Measurements from ENCODE around the gene ZBTB7A. TPM values are rescaled to one million over a fixed set of nuclear protein-coding genes. Genes with fewer than 3 reads are reported as not detected.

ZBTB7A gene
- total RNA-seq, 2 experiments from 2014 or later = 46.6 TPM

GRCh38 chr19:4029247-4029614 is 37.5 kb downstream of the ZBTB7A start:
- no peaks in the 10 kb centered on the region for H3K4me1 Mint-ChIP-seq (ENCODE audit: low read depth)
- no peak for DNase-seq
- POLR2A ChIA-PET = no interaction called here
- H3K9me3 Mint-ChIP-seq = no peaks in the 10 kb centered on the region
- H3K4me3 Mint-ChIP-seq = no peak overlapping the region
- no peak for TF ChIP-seq CTCF (IDR thresholded peaks at IDR 0.05)
- no peak overlapping the region for H3K27ac Mint-ChIP-seq
- CTCF ChIA-PET = no interaction called here
- no peaks in the 10 kb centered on the region for H3K27me3 Mint-ChIP-seq
- H3K36me3 Mint-ChIP-seq (ENCODE audit: low read depth) = peaks cover 5% of the 10 kb centered on the region
- ATAC-seq = no peak
- intact Hi-C loops (cut with micrococcal nuclease) = no loop called here

DNA sequence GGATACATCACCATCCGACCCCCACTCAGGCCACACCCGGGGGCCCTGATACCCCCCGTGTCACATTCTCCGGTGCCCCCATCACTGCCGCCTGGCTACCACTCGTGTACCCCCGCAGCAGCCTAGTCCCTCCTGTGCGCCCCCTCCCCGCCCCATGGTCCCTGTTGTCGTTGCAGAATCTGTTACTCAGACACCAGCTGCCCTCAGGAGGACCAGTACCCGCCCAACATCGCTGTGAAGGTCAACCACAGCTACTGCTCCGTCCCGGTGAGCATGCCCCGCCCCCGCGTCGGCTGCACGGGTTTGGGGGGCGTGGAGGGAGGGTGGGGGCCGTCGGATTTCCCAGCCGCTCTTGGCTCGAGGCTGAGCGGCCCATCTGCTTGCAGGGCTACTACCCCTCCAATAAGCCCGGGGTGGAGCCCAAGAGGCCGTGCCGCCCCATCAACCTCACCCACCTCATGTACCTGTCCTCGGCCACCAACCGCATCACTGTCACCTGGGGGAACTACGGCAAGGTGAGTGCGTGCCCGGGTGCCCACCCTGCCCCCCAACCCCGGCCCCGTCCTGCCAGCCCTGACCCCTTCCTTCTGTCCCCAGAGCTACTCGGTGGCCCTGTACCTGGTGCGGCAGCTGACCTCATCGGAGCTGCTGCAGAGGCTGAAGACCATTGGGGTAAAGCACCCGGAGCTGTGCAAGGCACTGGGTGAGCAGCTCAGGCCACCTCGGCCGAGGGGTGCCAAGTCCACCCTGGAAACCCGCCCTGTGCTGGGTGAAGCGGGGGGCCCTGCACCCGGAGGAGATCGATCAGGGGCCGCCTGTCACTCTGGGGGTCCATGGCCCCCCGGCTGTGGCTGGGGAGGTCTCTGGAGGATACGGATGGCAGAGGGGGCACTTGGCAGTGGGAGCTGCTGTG is 38.1 kb downstream of the ZBTB7A start:
- Mint-ChIP-seq H3K27me3 (no peaks in the 10 kb centered on the region), H3K27ac (no peak overlapping the region), H3K36me3 (ENCODE audit: low read depth) (peaks cover 5% of the 10 kb centered on the region), H3K4me1 (ENCODE audit: low read depth) (no peaks in the 10 kb centered on the region), H3K9me3 (no peaks in the 10 kb centered on the region), H3K4me3 (no peak overlapping the region)
- POLR2A ChIA-PET = interaction anchor here (0.6 kb wide), 1 partner anchor 81 kb away, joined by 3 read pairs; no protein-coding TSS in a partner anchor
- ATAC-seq = no peak
- no peak for TF ChIP-seq CTCF (IDR thresholded peaks at IDR 0.05)
- CTCF ChIA-PET = interaction anchor here (0.9 kb wide), 1 partner anchor 71 kb away, joined by 3 read pairs; no protein-coding TSS in a partner anchor
- intact Hi-C loops (cut with micrococcal nuclease) = no loop called here
- no peak for DNase-seq

DNA sequence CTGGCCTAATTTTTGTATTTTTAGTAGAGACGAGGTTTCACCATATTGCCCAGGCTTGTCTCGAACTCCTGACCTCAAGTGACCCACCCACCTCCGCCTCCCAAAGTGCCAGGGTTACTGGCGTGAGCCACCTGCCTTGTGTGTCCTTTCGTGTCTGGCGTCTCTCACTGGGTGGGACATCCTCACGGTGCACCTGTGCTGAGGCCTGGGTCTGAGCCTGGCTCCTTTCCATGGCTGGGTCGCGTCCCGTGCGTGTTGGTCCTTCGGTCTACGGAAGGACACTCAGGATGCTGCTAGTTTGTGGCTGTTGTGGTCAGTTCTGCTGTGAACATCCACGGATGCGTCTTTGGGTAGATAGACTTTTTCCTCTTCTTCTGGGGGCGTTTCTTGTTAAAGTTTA is 39.6 kb downstream of the ZBTB7A start:
- ATAC-seq (no peak), DNase-seq (no peak)
- H3K4me3 Mint-ChIP-seq = no peak overlapping the region
- ChIA-PET POLR2A (no interaction called here), CTCF (no interaction called here)
- no peak overlapping the region for H3K27ac Mint-ChIP-seq
- no peak for TF ChIP-seq CTCF (IDR thresholded peaks at IDR 0.05)
- H3K9me3 Mint-ChIP-seq = no peaks in the 10 kb centered on the region
- no peaks in the 10 kb centered on the region for H3K4me1 Mint-ChIP-seq (ENCODE audit: low read depth)
- peaks cover 5% of the 10 kb centered on the region for H3K36me3 Mint-ChIP-seq (ENCODE audit: low read depth)
- intact Hi-C loops (cut with micrococcal nuclease) = no loop called here
- H3K27me3 Mint-ChIP-seq = no peaks in the 10 kb centered on the region

DNA sequence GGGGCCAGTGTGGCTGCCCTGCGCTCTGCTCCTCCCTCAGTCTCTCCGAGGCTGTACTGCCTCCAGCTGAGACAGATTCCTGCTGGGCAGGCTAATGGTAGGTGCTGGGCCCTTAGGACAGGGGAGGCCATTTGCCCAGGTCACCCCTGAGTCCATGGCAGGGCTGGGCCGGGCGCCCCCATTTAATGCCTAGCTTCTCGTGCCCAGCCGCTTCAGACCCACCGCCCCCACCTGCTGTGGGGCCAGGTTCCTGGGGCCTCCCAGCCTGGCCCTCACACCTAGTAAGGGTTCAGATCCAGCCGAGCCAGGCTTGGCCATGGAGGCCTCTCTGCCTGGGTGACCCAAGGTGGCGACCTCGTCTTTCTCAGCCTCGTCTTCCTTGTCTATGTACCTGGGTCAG is 41.4 kb downstream of the ZBTB7A start:
- Mint-ChIP-seq H3K36me3 (ENCODE audit: low read depth) (peaks cover 11% of the 10 kb centered on the region), H3K4me3 (no peak overlapping the region), H3K4me1 (ENCODE audit: low read depth) (no peaks in the 10 kb centered on the region), H3K9me3 (no peaks in the 10 kb centered on the region), H3K27me3 (no peaks in the 10 kb centered on the region), H3K27ac (no peak overlapping the region)
- DNase-seq (no peak), ATAC-seq (no peak)
- CTCF ChIA-PET = no interaction called here
- intact Hi-C loops (cut with micrococcal nuclease) = no loop called here
- POLR2A ChIA-PET = no interaction called here
- no peak for TF ChIP-seq CTCF (IDR thresholded peaks at IDR 0.05)

GRCh38 chr19:4023600-4024398 is 42.9 kb downstream of the ZBTB7A start:
- Mint-ChIP-seq H3K4me1 (ENCODE audit: low read depth) (no peaks in the 10 kb centered on the region), H3K27me3 (no peaks in the 10 kb centered on the region), H3K9me3 (no peaks in the 10 kb centered on the region), H3K4me3 (no peak overlapping the region), H3K27ac (no peak overlapping the region), H3K36me3 (ENCODE audit: low read depth) (peaks cover 11% of the 10 kb centered on the region)
- ChIA-PET CTCF (no interaction called here), POLR2A (no interaction called here)
- ATAC-seq (no peak), DNase-seq (no peak)
- intact Hi-C loops (cut with micrococcal nuclease) = no loop called here
- no peak for TF ChIP-seq CTCF (IDR thresholded peaks at IDR 0.05)

All from activated CD8-positive, alpha-beta T cell treated with anti-CD3 and anti-CD28 coated beads for 36 hours (primary cell).